Measurements from ENCODE around the gene GRPEL1. TPM values are rescaled to one million over a fixed set of nuclear protein-coding genes. Genes with fewer than 3 reads are reported as not detected.

Gene GRPEL1
- total and polyA plus RNA-seq, 2 of the 13 experiments (the other 11 are each of a cell fraction or from before 2014, with no cell fraction given), result 32.3 to 141 TPM

- TF ChIP-seq KDM4B (CRISPR knock-in tag; IDR thresholded peaks at IDR 0.05), result no peak
- peak; percentile 79 for TF ChIP-seq GATAD1 (CRISPR knock-in tag; IDR thresholded peaks at IDR 0.05)
- TF ChIP-seq, protein P1, sequence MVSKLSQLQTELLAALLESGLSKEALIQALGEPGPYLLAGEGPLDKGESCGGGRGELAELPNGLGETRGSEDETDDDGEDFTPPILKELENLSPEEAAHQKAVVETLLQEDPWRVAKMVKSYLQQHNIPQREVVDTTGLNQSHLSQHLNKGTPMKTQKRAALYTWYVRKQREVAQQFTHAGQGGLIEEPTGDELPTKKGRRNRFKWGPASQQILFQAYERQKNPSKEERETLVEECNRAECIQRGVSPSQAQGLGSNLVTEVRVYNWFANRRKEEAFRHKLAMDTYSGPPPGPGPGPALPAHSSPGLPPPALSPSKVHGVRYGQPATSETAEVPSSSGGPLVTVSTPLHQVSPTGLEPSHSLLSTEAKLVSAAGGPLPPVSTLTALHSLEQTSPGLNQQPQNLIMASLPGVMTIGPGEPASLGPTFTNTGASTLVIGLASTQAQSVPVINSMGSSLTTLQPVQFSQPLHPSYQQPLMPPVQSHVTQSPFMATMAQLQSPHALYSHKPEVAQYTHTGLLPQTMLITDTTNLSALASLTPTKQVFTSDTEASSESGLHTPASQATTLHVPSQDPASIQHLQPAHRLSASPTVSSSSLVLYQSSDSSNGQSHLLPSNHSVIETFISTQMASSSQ (IDR thresholded peaks at IDR 0.05; ENCODE audit: low read depth), result no peak
- TF ChIP-seq, protein P1 (CRISPR knock-in tag; IDR thresholded peaks at IDR 0.05; ENCODE audit: borderline replicate concordance), result peak; percentile 69
- peak; percentile 76 for TF ChIP-seq BHLHE40 (IDR thresholded peaks at IDR 0.05; ENCODE audit: low read length)
- TF ChIP-seq ZNF407 (CRISPR knock-in tag; IDR thresholded peaks at IDR 0.05; ENCODE audit: not compliant biosample characterization), result no peak
- TF ChIP-seq ZNF674 (CRISPR knock-in tag; IDR thresholded peaks at IDR 0.05; ENCODE audit: low read depth), result 0 out of 2 replicates have a peak, but pooled peaks have one; percentile 21
- TF ChIP-seq DNMT3B (CRISPR knock-in tag; conservative IDR thresholded peaks at IDR 0.05), result no peak
- peak; percentile 74; the same call in 1 of the 2 replicates for TF ChIP-seq ZNF816 (CRISPR knock-in tag; IDR thresholded peaks at IDR 0.05; ENCODE audit: borderline replicate concordance)
- no peak for TF ChIP-seq MBNL3 (CRISPR knock-in tag; conservative IDR thresholded peaks at IDR 0.05)
- TF ChIP-seq ZNF580 (CRISPR knock-in tag; IDR thresholded peaks at IDR 0.05; ENCODE audit: borderline replicate concordance, low read depth), result peak; percentile 9; the same call in 1 of the 2 replicates
- TF ChIP-seq MEIS1 (CRISPR knock-in tag; IDR thresholded peaks at IDR 0.05; ENCODE audit: borderline replicate concordance), result peak; percentile 95; the same call in 1 of the 2 replicates
- TF ChIP-seq ZNF768 (CRISPR knock-in tag; IDR thresholded peaks at IDR 0.05), result no peak
- TF ChIP-seq, protein P2, sequence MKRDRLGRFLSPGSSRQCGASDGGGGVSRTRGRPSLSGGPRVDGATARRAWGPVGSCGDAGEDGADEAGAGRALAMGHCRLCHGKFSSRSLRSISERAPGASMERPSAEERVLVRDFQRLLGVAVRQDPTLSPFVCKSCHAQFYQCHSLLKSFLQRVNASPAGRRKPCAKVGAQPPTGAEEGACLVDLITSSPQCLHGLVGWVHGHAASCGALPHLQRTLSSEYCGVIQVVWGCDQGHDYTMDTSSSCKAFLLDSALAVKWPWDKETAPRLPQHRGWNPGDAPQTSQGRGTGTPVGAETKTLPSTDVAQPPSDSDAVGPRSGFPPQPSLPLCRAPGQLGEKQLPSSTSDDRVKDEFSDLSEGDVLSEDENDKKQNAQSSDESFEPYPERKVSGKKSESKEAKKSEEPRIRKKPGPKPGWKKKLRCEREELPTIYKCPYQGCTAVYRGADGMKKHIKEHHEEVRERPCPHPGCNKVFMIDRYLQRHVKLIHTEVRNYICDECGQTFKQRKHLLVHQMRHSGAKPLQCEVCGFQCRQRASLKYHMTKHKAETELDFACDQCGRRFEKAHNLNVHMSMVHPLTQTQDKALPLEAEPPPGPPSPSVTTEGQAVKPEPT (CRISPR knock-in tag; IDR thresholded peaks at IDR 0.05; ENCODE audit: low read depth), result peak; percentile 49; the same call in 1 of the 2 replicates
These were observed at the start of gene GRPEL1 (continued) for GRCh38 chr4:7067452-7068278.

Data from HepG2 (cell line).